DOHH2 (cell line): ENCODE measurements around the gene CAMTA1.

Experiments
- CTCF ChIP-seq: fragments of 200-600 bp; sonication (generic); IDR thresholded peaks from one replicate; pipeline ENCODE4 v1.5.1; 2014; ENCODE audit warnings: antibody characterized with exemption, mild to moderate bottlenecking, low read depth, low read length; ENCODE audit not compliant: poor library complexity, severe bottlenecking
- EZH2phosphoT487 ChIP-seq: fragments of 200-600 bp; sonication (generic); IDR thresholded peaks from 2 replicates; pipeline ENCODE4 v1.6.1; 2017; ENCODE audit warnings: borderline replicate concordance, mild to moderate bottlenecking, antibody characterized with exemption, low read length, moderate library complexity, mixed read lengths

GRCh38 chr1:7187112-7187493 lies 401.8 kb downstream of the CAMTA1 start:
- TF ChIP-seq EZH2phosphoT487, result no peak
- TF ChIP-seq CTCF, result no peak
